HepG2 (cell line): ENCODE data around the gene ZNF222. TPM values are rescaled to one million over a fixed set of nuclear protein-coding genes. Genes with fewer than 3 reads are reported as not detected.

ENCODE experiments used
- ATAC-seq: fragments of 200-7000 bp; cut with Tn5 transposase; 3 replicates; pipeline ENCODE4 v1.9.1; 2020; ENCODE audit warnings: mild to moderate bottlenecking, moderate library complexity
- BruUV-seq: library from RNA; stranded (reverse); fragments of 400-500 nt; replicated peaks from 2 replicates; lab custom pipeline; 2021; lab: Mats Ljungman, UMichigan
- CTCF ChIA-PET: fragments of 300-600 bp; formaldehyde crosslinking; extraction: SDS; loops from one replicate; lab custom pipeline; 2021; ENCODE audit warnings: low total read pairs, inconsistent platforms, low intra/inter-chr PET ratio; lab: Yijun Ruan, JAX
- POLR2A ChIA-PET: fragments of 350-600 bp; sonication (Branson Sonifier 250); formaldehyde crosslinking; loops from one replicate; lab custom pipeline; 2020; ENCODE audit warnings: antibody characterized with exemption, inconsistent platforms; lab: Yijun Ruan, JAX
- DNase-seq: peaks from one replicate; pipeline ENCODE4 v3.0.0-alpha.2; 2015; ENCODE audit warnings: low spot score
- FAIRE-seq: peaks from 3 replicates; lab custom pipeline; 2011; peaks lifted over from hg19 to GRCh38; lab: Jason Lieb, UNC
- H2AFZ ChIP-seq: one replicate; pipeline ENCODE4 v1.6.1; 2011; ENCODE audit warnings: low read length, inconsistent platforms
- H3K27ac ChIP-seq: fragments of 300-600 bp; 3 replicates; pipeline ENCODE4 v1.8.0; 2011; ENCODE audit warnings: mixed run types, mild to moderate bottlenecking, mixed read lengths, low read length, inconsistent platforms; ENCODE audit not compliant: insufficient read depth; ENCODE audit errors: extremely low read length
- H3K27me3 ChIP-seq, 2 experiments: fragments of 200-600 bp in 1 of 2; 2 replicates in 1 of 2; 3 replicates in 1 of 2; pipeline versions ENCODE4 v1.6.0 to v1.8.0; 2011; ENCODE audit warnings: low read length in 2 of 2, mild to moderate bottlenecking in 2 of 2, moderate library complexity in 2 of 2, inconsistent platforms in 1 of 2; ENCODE audit not compliant: insufficient read depth in 2 of 2, control insufficient read depth in 1 of 2
- H3K36me3 ChIP-seq, 2 experiments: fragments of 200-600 bp in 1 of 2; replicated peaks in 1 of 2; 2 replicates in 1 of 2; 3 replicates in 1 of 2; pipeline versions ENCODE4 v1.5.1 to v1.8.0; 2011; ENCODE audit warnings: low read length in 2 of 2, inconsistent platforms in 1 of 2; ENCODE audit not compliant: insufficient read depth in 2 of 2, control insufficient read depth in 1 of 2
- H3K4me1 ChIP-seq: 2 replicates; pipeline ENCODE4 v1.5.1; 2012; ENCODE audit warnings: low read length, inconsistent platforms; ENCODE audit not compliant: insufficient read depth
- H3K4me2 ChIP-seq: 2 replicates; pipeline ENCODE4 v1.6.0; 2011; ENCODE audit warnings: low read depth, low read length, inconsistent platforms
- H3K4me3 ChIP-seq, 3 experiments: fragments of 200-600 bp in 1 of 3; sonication (generic), shearing (Covaris generic) in 1 of 3; replicated peaks in 1 of 3; 2 replicates each; pipeline ENCODE4 v1.5.1; 2011 to 2016; ENCODE audit warnings: low read length in 3 of 3, inconsistent platforms in 2 of 3, low read depth in 2 of 3, mild to moderate bottlenecking in 2 of 3, control low read depth in 1 of 3, mixed read lengths in 1 of 3; ENCODE audit not compliant: insufficient read depth in 1 of 3
- H3K79me2 ChIP-seq: one replicate; pipeline ENCODE4 v1.6.1; 2011; ENCODE audit warnings: low read length, inconsistent platforms; ENCODE audit not compliant: insufficient read depth
- H3K9ac ChIP-seq: 2 replicates; pipeline ENCODE4 v1.6.0; 2011; ENCODE audit warnings: mild to moderate bottlenecking, low read depth, low read length, inconsistent platforms; ENCODE audit not compliant: insufficient read depth
- H3K9me3 ChIP-seq: 2 replicates; pipeline ENCODE4 v1.5.1; 2012; ENCODE audit warnings: mild to moderate bottlenecking, low read length
- H4K20me1 ChIP-seq: 2 replicates; pipeline ENCODE4 v1.6.0; 2011; ENCODE audit warnings: inconsistent platforms, mild to moderate bottlenecking, low read length, moderate library complexity; ENCODE audit not compliant: insufficient read depth
- DNMT3B ChIP-seq: conservative IDR thresholded peaks from 2 replicates; pipeline ENCODE4 v1.6.1; 2016; ENCODE audit warnings: missing biosample characterization, control low read depth
- FOXO4 ChIP-seq: sonication (generic); formaldehyde crosslinking; conservative IDR thresholded peaks from 2 replicates; pipeline ENCODE4 v1.8.1; 2023; ENCODE audit warnings: missing genetic modification reagents
- NFKB2 ChIP-seq: sonication (generic); formaldehyde crosslinking; IDR thresholded peaks from 2 replicates; pipeline ENCODE4 v1.4.0; 2020; ENCODE audit warnings: missing genetic modification reagents, borderline replicate concordance
- PCBP1 ChIP-seq: fragments of 200-400 bp; formaldehyde crosslinking; IDR thresholded peaks from 2 replicates; pipeline ENCODE4 v1.6.1; 2017; ENCODE audit warnings: mild to moderate bottlenecking, low read depth, low read length, borderline replicate concordance
- SKIL ChIP-seq: sonication (generic); formaldehyde crosslinking; IDR thresholded peaks from 2 replicates; pipeline ENCODE4 v1.8.0; 2022; ENCODE audit warnings: missing genetic modification reagents, mild to moderate bottlenecking, moderate library complexity, borderline replicate concordance
- TMF1 ChIP-seq: sonication (generic); formaldehyde crosslinking; IDR thresholded peaks from 2 replicates; pipeline ENCODE4 v1.8.1; 2022; ENCODE audit warnings: low read depth, missing genetic modification reagents
- ZGPAT ChIP-seq: IDR thresholded peaks from 2 replicates; pipeline ENCODE4 v1.6.1; 2016; ENCODE audit warnings: mild to moderate bottlenecking
- ZMYM2 ChIP-seq: sonication (generic); formaldehyde crosslinking; IDR thresholded peaks from 2 replicates; pipeline ENCODE4 v1.8.0; 2022; ENCODE audit warnings: mild to moderate bottlenecking, missing genetic modification reagents
- ZNF430 ChIP-seq: sonication (generic); formaldehyde crosslinking; IDR thresholded peaks from 2 replicates; pipeline ENCODE4 v1.9.0; 2021; ENCODE audit warnings: mild to moderate bottlenecking, missing genetic modification reagents
- ZNF576 ChIP-seq: sonication (generic); formaldehyde crosslinking; IDR thresholded peaks from 2 replicates; pipeline ENCODE4 v1.4.0; 2020; ENCODE audit warnings: mild to moderate bottlenecking, missing genetic modification reagents
- WGBS: methylation state at CpG from one replicate; pipeline ENCODE4 v1.1.6; 2017; ENCODE audit warnings: low lambda C conversion rate; 5-methylcytosine and 5-hydroxymethylcytosine counted together
- in situ Hi-C: cut with HindIII; loops from 2 replicates; pipeline ENCODE4 v1.10.0; 2017; ENCODE audit warnings: low pct_unique_long_range_greater_than_20kb; ENCODE audit not compliant: extremely low pct_ligation_motif_present
- intact Hi-C: fragments of 100-400 bp; cut with micrococcal nuclease; formaldehyde crosslinking; loops from one replicate; pipeline ENCODE4 v1.10.0; 2022; ENCODE audit not compliant: unreplicated experiment
- polyA plus RNA-seq, 8 experiments: library from polyadenylated mRNA; depleted of rRNA in 3 of 8; stranded (reverse) in 7 of 8; unstranded in 1 of 8; fragments of >200 nt; fragmentation: Illumina TruSeq in 4 of 8; extraction: Trizol in 4 of 8; gene quantifications; 2 replicates each; pipeline versions ENCODE4 v1.2.1 to v1.2.3, GENCODE V29; 2011 to 2016; ENCODE audit warnings: low read depth in 4 of 8, missing spikeins in 1 of 8, mixed read lengths in 1 of 8; ENCODE audit not compliant: insufficient read depth in 1 of 8
- total RNA-seq, 5 experiments: library from RNA; depleted of rRNA; stranded (reverse); fragments of >200 nt; fragmentation: Illumina TruSeq; extraction: Trizol; gene quantifications; 2 replicates each; pipeline ENCODE4 v1.2.3, GENCODE V29; 2016; ENCODE audit warnings: low read depth in 1 of 5

The ZNF222 gene
- total and polyA plus RNA-seq, 2 of the 13 experiments (the other 11 are each of a cell fraction or from before 2014, with no cell fraction given) = 2.2 to 6.2 TPM

- DNase-seq = no peak
- no peak overlapping the region for H2AFZ ChIP-seq
- intact Hi-C loops = no loop called here
- H3K27ac ChIP-seq = no peak overlapping the region
- TF ChIP-seq ZGPAT (CRISPR knock-in tag) (no peak), SKIL (CRISPR knock-in tag) (peak; percentile 25; the same call in 1 of the 2 replicates)
- no peak overlapping the region for H3K4me3 ChIP-seq
- no peak for FAIRE-seq
- WGBS = 95% methylated on average over 2 of the region's 2 CpGs
- no peaks in the 10 kb centered on the region for H3K27me3 ChIP-seq
- no peak overlapping the region for H3K4me2 ChIP-seq
- no peaks in the 10 kb centered on the region for H4K20me1 ChIP-seq
- H3K4me1 ChIP-seq = peaks cover 4% of the 10 kb centered on the region; the same call in 1 of the 2 replicates
- H3K9ac ChIP-seq = no peak overlapping the region
- ChIA-PET POLR2A (no interaction called here), CTCF (no interaction called here)
- H3K36me3 ChIP-seq = peaks cover 22 to 64% of the 10 kb centered on the region in 2 experiments; a peak in 4 of 5 replicates
- in situ Hi-C loops = no loop called here
- ATAC-seq = no peak
- no peaks in the 10 kb centered on the region for H3K79me2 ChIP-seq
- BruUV-seq = no TSS peak
- H3K9me3 ChIP-seq = no peaks in the 10 kb centered on the region
These were observed 34.0 kb downstream of the ZNF222 start for GRCh38 chr19:44059229-44059628.

GRCh38 chr19:44061038-44061437, 35.9 kb downstream of the ZNF222 start:
- intact Hi-C loops = no loop called here
- Histone ChIP-seq H3K27me3 (no peaks in the 10 kb centered on the region), H3K79me2 (no peaks in the 10 kb centered on the region), H3K36me3 (peaks cover 21 to 56% of the 10 kb centered on the region in 2 experiments; a peak in 4 of 5 replicates), H3K27ac (no peak overlapping the region), H3K4me1 (0 out of 2 replicates have a peak, but pooled peaks cover 4% of the 10 kb centered on the region), H3K9ac (no peak overlapping the region), H3K4me2 (no peak overlapping the region), H3K9me3 (no peaks in the 10 kb centered on the region), H3K4me3 (no peak overlapping the region), H4K20me1 (no peaks in the 10 kb centered on the region), H2AFZ (no peak overlapping the region)
- ChIA-PET CTCF (no interaction called here), POLR2A (no interaction called here)
- no peak for FAIRE-seq
- WGBS = 83% methylated on average over 1 of the region's 1 CpG
- in situ Hi-C loops = no loop called here
- no peak for DNase-seq
- no peak for ATAC-seq
- BruUV-seq = no TSS peak
- no peak for TF ChIP-seq PCBP1
- no peak for TF ChIP-seq ZNF576 (CRISPR knock-in tag)
- TF ChIP-seq ZMYM2 (CRISPR knock-in tag) = no peak
- TF ChIP-seq DNMT3B = no peak
- TF ChIP-seq ZNF430 (CRISPR knock-in tag) = no peak
- TF ChIP-seq NFKB2 (CRISPR knock-in tag) = no peak
- no peak for TF ChIP-seq TMF1
- no peak for TF ChIP-seq FOXO4 (CRISPR knock-in tag)
